HEK293 (cell line): ENCODE measurements around the gene BCKDHA.

Experiments used
- CTCF ChIA-PET: fragments of 350-600 bp; formaldehyde crosslinking; extraction: SDS; loops from one replicate; lab custom pipeline; 2021; ENCODE audit warnings: antibody characterized with exemption; lab: Yijun Ruan, JAX
- POLR2A ChIA-PET: fragments of 300-600 bp; formaldehyde crosslinking; extraction: SDS; loops from one replicate; lab custom pipeline; 2020; ENCODE audit warnings: antibody characterized with exemption, inconsistent platforms; lab: Yijun Ruan, JAX
- H3K27ac ChIP-seq: fragments of 200-500 bp; sonication (Bioruptor generic); 2 replicates; pipeline ENCODE4 v1.5.1; 2014; ENCODE audit warnings: low read depth, low read length, control low read depth, inconsistent platforms; ENCODE audit errors: extremely low read depth
- H3K36me3 ChIP-seq, 2 experiments: fragments of 200-500 bp in 1 of 2; sonication (Bioruptor generic) in 1 of 2; 1 replicate in 1 of 2; 2 replicates in 1 of 2; pipeline ENCODE4 v1.5.1; 2014 to 2017; ENCODE audit warnings: inconsistent platforms in 2 of 2, low read length in 2 of 2; ENCODE audit not compliant: control insufficient read depth in 2 of 2, insufficient read depth in 1 of 2
- H3K4me1 ChIP-seq: fragments of 200-500 bp; sonication (Bioruptor generic); 2 replicates; pipeline ENCODE4 v1.5.1; 2014; ENCODE audit warnings: mild to moderate bottlenecking, low read length, inconsistent platforms; ENCODE audit not compliant: control insufficient read depth, insufficient read depth
- H3K4me3 ChIP-seq: 2 replicates; pipeline ENCODE4 v1.5.1; 2011; ENCODE audit warnings: low read depth, mild to moderate bottlenecking, control low read depth, low read length, moderate library complexity
- H3K9me3 ChIP-seq: fragments of 200-500 bp; sonication (Bioruptor generic); 2 replicates; pipeline ENCODE4 v1.5.1; 2014; ENCODE audit warnings: low read depth, low read length, inconsistent platforms; ENCODE audit not compliant: control insufficient read depth, insufficient read depth
- EGR2 ChIP-seq: fragments of 450-650 bp; formaldehyde crosslinking; IDR thresholded peaks from 2 replicates; pipeline ENCODE4 v1.5.1; 2016; ENCODE audit warnings: low read depth, missing biosample characterization, missing genetic modification characterization
- GFI1B ChIP-seq: fragments of 450-650 bp; formaldehyde crosslinking; IDR thresholded peaks from 2 replicates; pipeline ENCODE4 v1.5.1; 2016; ENCODE audit warnings: missing biosample characterization, missing genetic modification characterization
- GLIS2 ChIP-seq: fragments of 450-650 bp; formaldehyde crosslinking; IDR thresholded peaks from 2 replicates; pipeline ENCODE4 v1.5.1; 2016; ENCODE audit warnings: missing biosample characterization, missing genetic modification characterization
- IKZF3 ChIP-seq: fragments of 450-650 bp; IDR thresholded peaks from 2 replicates; pipeline ENCODE4 v1.5.0; 2018; ENCODE audit warnings: missing biosample characterization, mild to moderate bottlenecking, missing genetic modification characterization, moderate library complexity
- KLF10 ChIP-seq: fragments of 450-650 bp; IDR thresholded peaks from 2 replicates; pipeline ENCODE4 v1.5.1; 2018; ENCODE audit warnings: missing biosample characterization, mild to moderate bottlenecking, missing genetic modification characterization
- KLF16 ChIP-seq: fragments of 450-650 bp; formaldehyde crosslinking; IDR thresholded peaks from 2 replicates; pipeline ENCODE4 v1.5.1; 2017; ENCODE audit warnings: missing biosample characterization, missing genetic modification characterization
- KLF7 ChIP-seq: fragments of 450-650 bp; formaldehyde crosslinking; IDR thresholded peaks from 2 replicates; pipeline ENCODE4 v1.5.1; 2016; ENCODE audit warnings: missing biosample characterization, missing genetic modification characterization, borderline replicate concordance
- KLF8 ChIP-seq: fragments of 450-650 bp; formaldehyde crosslinking; IDR thresholded peaks from 2 replicates; pipeline ENCODE4 v1.5.1; 2016; ENCODE audit warnings: missing biosample characterization, missing genetic modification characterization
- KLF9 ChIP-seq: fragments of 450-650 bp; formaldehyde crosslinking; IDR thresholded peaks from 2 replicates; pipeline ENCODE4 v1.5.1; 2016; ENCODE audit warnings: missing biosample characterization, missing genetic modification characterization, low read depth
- MZF1 ChIP-seq: fragments of 450-650 bp; formaldehyde crosslinking; IDR thresholded peaks from 2 replicates; pipeline ENCODE4 v1.5.1; 2017; ENCODE audit warnings: missing biosample characterization, missing genetic modification characterization, borderline replicate concordance
- SCRT1 ChIP-seq: fragments of 450-650 bp; formaldehyde crosslinking; IDR thresholded peaks from 2 replicates; pipeline ENCODE4 v1.5.1; 2016; ENCODE audit warnings: missing biosample characterization, missing genetic modification characterization, borderline replicate concordance
- SP7 ChIP-seq: fragments of 450-650 bp; formaldehyde crosslinking; IDR thresholded peaks from 2 replicates; pipeline ENCODE4 v1.5.1; 2016; ENCODE audit warnings: missing biosample characterization, missing genetic modification characterization
- ZBTB48 ChIP-seq: fragments of 450-650 bp; formaldehyde crosslinking; IDR thresholded peaks from 2 replicates; pipeline ENCODE4 v1.5.1; 2016; ENCODE audit warnings: missing biosample characterization, missing genetic modification characterization
- ZBTB7A ChIP-seq: fragments of 450-650 bp; formaldehyde crosslinking; IDR thresholded peaks from 2 replicates; pipeline ENCODE4 v1.5.1; 2016; ENCODE audit warnings: low read depth, missing biosample characterization, missing genetic modification characterization
- ZFP41 ChIP-seq: fragments of 450-650 bp; formaldehyde crosslinking; IDR thresholded peaks from 2 replicates; pipeline ENCODE4 v1.5.1; 2016; ENCODE audit warnings: missing biosample characterization, missing genetic modification characterization, borderline replicate concordance
- ZNF112 ChIP-seq: fragments of 450-650 bp; formaldehyde crosslinking; IDR thresholded peaks from 2 replicates; pipeline ENCODE4 v1.5.0; 2017; ENCODE audit warnings: missing biosample characterization, missing genetic modification characterization
- ZNF394 ChIP-seq: fragments of 450-650 bp; formaldehyde crosslinking; IDR thresholded peaks from 2 replicates; pipeline ENCODE4 v1.5.1; 2016; ENCODE audit warnings: missing biosample characterization, missing genetic modification characterization, mild to moderate bottlenecking, moderate library complexity, borderline replicate concordance
- ZNF404 ChIP-seq: fragments of 450-650 bp; formaldehyde crosslinking; IDR thresholded peaks from 2 replicates; pipeline ENCODE4 v1.5.1; 2017; ENCODE audit warnings: missing biosample characterization, missing genetic modification characterization
- ZNF416 ChIP-seq: fragments of 450-650 bp; formaldehyde crosslinking; IDR thresholded peaks from 2 replicates; pipeline ENCODE4 v1.5.1; 2016; ENCODE audit warnings: missing biosample characterization, missing genetic modification characterization
- ZNF561 ChIP-seq: fragments of 450-650 bp; IDR thresholded peaks from 2 replicates; pipeline ENCODE4 v1.5.1; 2018; ENCODE audit warnings: missing biosample characterization, missing genetic modification characterization, borderline replicate concordance
- ZNF623 ChIP-seq: fragments of 450-650 bp; formaldehyde crosslinking; IDR thresholded peaks from 2 replicates; pipeline ENCODE4 v1.5.1; 2016; ENCODE audit warnings: missing biosample characterization, missing genetic modification characterization
- ZNF747 ChIP-seq: fragments of 450-650 bp; formaldehyde crosslinking; IDR thresholded peaks from 2 replicates; pipeline ENCODE4 v1.5.1; 2016; ENCODE audit warnings: missing biosample characterization, missing genetic modification characterization
- ZNF792 ChIP-seq: fragments of 450-650 bp; formaldehyde crosslinking; IDR thresholded peaks from 2 replicates; pipeline ENCODE4 v1.5.1; 2016; ENCODE audit warnings: missing biosample characterization, missing genetic modification characterization
- ZNF830 ChIP-seq: fragments of 450-650 bp; IDR thresholded peaks from 2 replicates; pipeline ENCODE4 v1.5.0; 2018; ENCODE audit warnings: missing biosample characterization, missing genetic modification characterization, low read depth, mild to moderate bottlenecking, moderate library complexity
- ZXDB ChIP-seq: fragments of 450-650 bp; formaldehyde crosslinking; IDR thresholded peaks from 2 replicates; pipeline ENCODE4 v1.5.1; 2016; ENCODE audit warnings: missing biosample characterization, missing genetic modification characterization
- TF ChIP-seq, protein P1 (sequence below): fragments of 450-650 bp; formaldehyde crosslinking; IDR thresholded peaks from 2 replicates; pipeline ENCODE4 v1.5.1; 2016; ENCODE audit warnings: missing biosample characterization, missing genetic modification characterization
- TF ChIP-seq, protein P2 (sequence below): fragments of 450-650 bp; formaldehyde crosslinking; IDR thresholded peaks from 2 replicates; pipeline ENCODE4 v1.5.1; 2016; ENCODE audit warnings: missing biosample characterization, missing genetic modification characterization
- TF ChIP-seq, protein P3 (sequence below): fragments of 450-650 bp; IDR thresholded peaks from 2 replicates; pipeline ENCODE4 v1.5.1; 2018; ENCODE audit warnings: missing biosample characterization, missing genetic modification characterization
- TF ChIP-seq, protein P4 (sequence below): fragments of 450-650 bp; formaldehyde crosslinking; IDR thresholded peaks from 2 replicates; pipeline ENCODE4 v1.5.1; 2016; ENCODE audit warnings: missing biosample characterization, missing genetic modification characterization

The BCKDHA gene

DNA sequence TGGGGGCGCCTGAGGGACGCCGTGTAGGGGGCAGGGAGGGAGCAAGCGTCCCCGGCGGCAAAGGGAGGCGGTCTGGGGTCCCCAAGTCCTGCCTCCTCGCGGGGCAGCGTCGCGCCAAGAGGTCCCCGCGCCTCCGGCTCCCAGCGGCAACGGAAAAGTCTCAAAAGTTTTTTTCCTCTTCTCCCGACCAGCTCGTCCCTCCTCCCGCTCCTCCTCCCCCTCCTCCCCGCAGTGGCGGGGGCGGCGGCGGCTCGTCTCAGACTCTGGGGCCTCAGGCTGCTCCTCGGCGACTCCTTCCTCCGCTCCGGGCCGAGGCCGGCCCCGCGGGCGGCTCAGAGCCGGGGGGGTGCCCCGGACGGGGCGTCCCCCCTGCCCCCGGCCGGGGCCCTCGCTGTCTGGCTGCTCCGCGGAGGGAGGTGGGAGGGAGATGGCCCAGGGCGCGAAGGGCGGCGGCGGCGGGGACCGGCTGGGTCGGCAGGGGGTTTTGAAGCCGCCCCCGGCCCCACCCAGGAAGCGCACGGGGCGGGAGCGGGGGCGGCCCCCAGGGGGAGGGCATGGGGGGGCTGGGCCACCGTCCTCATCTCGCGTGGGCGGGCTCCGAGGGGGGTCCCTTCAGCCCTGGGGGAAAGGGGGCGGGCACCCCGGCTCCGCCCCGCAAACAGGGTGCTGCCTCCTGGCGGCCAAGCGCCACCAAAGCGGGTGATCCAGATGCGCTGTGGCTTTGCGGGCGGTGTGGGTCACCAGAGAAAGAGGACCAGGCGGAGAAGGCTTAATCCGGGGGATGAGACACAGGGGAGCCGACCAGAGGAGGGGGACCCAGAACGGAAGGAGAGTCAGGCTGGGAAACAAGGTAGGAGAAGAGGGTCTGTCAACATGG is 43.9 kb upstream of the BCKDHA start, which contains the start of gene TGFB1:
Gene TGFB1, minus strand, starts transcription at position 457 of the 877 bp plus-strand sequence. CDS start 878 bp downstream, outside the sequence.
- H3K4me1 ChIP-seq, result peaks cover 5% of the 10 kb centered on the region; the same call in 1 of the 2 replicates
- peaks cover 0 to 6% of the 10 kb centered on the region in 2 experiments; a peak in 1 of 3 replicates for H3K36me3 ChIP-seq
- ChIA-PET POLR2A (interaction anchor here (0.5 to 3.1 kb wide), 10 partner anchors 10 to 85 kb away, joined by 3 to 73 read pairs (median 4); partner anchors contain the start of gene B9D2), CTCF (interaction anchor here (0.6 to 5.3 kb wide), 11 partner anchors 10 to 1032 kb away, joined by 3 to 64 read pairs (median 5); partner anchors contain the start of genes B9D2 and DMAC2)
- H3K27ac ChIP-seq, result peak within 1 kb of the TSS; percentile 77; the same call in 1 of the 2 replicates
- H3K4me3 ChIP-seq, result peak within 1 kb of the TSS; percentile 43
- no peaks in the 10 kb centered on the region for H3K9me3 ChIP-seq
- no peak for TF ChIP-seq GFI1B (tag by site-specific recombination)
- peak; percentile 37; the same call in 1 of the 2 replicates for TF ChIP-seq ZXDB (tag by site-specific recombination)
- TF ChIP-seq ZNF394 (tag by site-specific recombination), result 0 out of 2 replicates have a peak, but pooled peaks have one; percentile 6
- TF ChIP-seq KLF7 (tag by site-specific recombination), result peak; percentile 67; the same call in 1 of the 2 replicates
- TF ChIP-seq ZNF112 (tag by site-specific recombination), result no peak
- TF ChIP-seq, protein P1, sequence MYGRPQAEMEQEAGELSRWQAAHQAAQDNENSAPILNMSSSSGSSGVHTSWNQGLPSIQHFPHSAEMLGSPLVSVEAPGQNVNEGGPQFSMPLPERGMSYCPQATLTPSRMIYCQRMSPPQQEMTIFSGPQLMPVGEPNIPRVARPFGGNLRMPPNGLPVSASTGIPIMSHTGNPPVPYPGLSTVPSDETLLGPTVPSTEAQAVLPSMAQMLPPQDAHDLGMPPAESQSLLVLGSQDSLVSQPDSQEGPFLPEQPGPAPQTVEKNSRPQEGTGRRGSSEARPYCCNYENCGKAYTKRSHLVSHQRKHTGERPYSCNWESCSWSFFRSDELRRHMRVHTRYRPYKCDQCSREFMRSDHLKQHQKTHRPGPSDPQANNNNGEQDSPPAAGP (tag by site-specific recombination), result no peak
- no peak for TF ChIP-seq ZNF416
- TF ChIP-seq, protein P2, sequence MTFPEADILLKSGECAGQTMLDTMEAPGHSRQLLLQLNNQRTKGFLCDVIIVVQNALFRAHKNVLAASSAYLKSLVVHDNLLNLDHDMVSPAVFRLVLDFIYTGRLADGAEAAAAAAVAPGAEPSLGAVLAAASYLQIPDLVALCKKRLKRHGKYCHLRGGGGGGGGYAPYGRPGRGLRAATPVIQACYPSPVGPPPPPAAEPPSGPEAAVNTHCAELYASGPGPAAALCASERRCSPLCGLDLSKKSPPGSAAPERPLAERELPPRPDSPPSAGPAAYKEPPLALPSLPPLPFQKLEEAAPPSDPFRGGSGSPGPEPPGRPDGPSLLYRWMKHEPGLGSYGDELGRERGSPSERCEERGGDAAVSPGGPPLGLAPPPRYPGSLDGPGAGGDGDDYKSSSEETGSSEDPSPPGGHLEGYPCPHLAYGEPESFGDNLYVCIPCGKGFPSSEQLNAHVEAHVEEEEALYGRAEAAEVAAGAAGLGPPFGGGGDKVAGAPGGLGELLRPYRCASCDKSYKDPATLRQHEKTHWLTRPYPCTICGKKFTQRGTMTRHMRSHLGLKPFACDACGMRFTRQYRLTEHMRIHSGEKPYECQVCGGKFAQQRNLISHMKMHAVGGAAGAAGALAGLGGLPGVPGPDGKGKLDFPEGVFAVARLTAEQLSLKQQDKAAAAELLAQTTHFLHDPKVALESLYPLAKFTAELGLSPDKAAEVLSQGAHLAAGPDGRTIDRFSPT (tag by site-specific recombination), result 0 out of 2 replicates have a peak, but pooled peaks have one; percentile 59
- TF ChIP-seq ZBTB7A (tag by site-specific recombination), result 0 out of 2 replicates have a peak, but pooled peaks have one; percentile 42
- TF ChIP-seq ZNF623 (tag by site-specific recombination), result no peak; the same call in 1 of the 2 replicates
- peak; percentile 78 for TF ChIP-seq SP7
- TF ChIP-seq ZNF792 (tag by site-specific recombination), result no peak
- TF ChIP-seq KLF9 (tag by site-specific recombination), result peak; percentile 92
- no peak for TF ChIP-seq ZNF747
- TF ChIP-seq ZFP41 (tag by site-specific recombination), result no peak
- no peak; the same call in none of the 2 replicates for TF ChIP-seq ZBTB48 (tag by site-specific recombination)
- TF ChIP-seq, protein P3, sequence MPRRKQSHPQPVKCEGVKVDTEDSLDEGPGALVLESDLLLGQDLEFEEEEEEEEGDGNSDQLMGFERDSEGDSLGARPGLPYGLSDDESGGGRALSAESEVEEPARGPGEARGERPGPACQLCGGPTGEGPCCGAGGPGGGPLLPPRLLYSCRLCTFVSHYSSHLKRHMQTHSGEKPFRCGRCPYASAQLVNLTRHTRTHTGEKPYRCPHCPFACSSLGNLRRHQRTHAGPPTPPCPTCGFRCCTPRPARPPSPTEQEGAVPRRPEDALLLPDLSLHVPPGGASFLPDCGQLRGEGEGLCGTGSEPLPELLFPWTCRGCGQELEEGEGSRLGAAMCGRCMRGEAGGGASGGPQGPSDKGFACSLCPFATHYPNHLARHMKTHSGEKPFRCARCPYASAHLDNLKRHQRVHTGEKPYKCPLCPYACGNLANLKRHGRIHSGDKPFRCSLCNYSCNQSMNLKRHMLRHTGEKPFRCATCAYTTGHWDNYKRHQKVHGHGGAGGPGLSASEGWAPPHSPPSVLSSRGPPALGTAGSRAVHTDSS (tag by site-specific recombination), result no peak
- peak; percentile 75 for TF ChIP-seq KLF10 (tag by site-specific recombination)
- TF ChIP-seq ZNF830 (tag by site-specific recombination), result no peak
- TF ChIP-seq KLF8, result peak; percentile 51; the same call in 1 of the 2 replicates
- TF ChIP-seq KLF16 (tag by site-specific recombination), result peak; percentile 92
- TF ChIP-seq, protein P4, sequence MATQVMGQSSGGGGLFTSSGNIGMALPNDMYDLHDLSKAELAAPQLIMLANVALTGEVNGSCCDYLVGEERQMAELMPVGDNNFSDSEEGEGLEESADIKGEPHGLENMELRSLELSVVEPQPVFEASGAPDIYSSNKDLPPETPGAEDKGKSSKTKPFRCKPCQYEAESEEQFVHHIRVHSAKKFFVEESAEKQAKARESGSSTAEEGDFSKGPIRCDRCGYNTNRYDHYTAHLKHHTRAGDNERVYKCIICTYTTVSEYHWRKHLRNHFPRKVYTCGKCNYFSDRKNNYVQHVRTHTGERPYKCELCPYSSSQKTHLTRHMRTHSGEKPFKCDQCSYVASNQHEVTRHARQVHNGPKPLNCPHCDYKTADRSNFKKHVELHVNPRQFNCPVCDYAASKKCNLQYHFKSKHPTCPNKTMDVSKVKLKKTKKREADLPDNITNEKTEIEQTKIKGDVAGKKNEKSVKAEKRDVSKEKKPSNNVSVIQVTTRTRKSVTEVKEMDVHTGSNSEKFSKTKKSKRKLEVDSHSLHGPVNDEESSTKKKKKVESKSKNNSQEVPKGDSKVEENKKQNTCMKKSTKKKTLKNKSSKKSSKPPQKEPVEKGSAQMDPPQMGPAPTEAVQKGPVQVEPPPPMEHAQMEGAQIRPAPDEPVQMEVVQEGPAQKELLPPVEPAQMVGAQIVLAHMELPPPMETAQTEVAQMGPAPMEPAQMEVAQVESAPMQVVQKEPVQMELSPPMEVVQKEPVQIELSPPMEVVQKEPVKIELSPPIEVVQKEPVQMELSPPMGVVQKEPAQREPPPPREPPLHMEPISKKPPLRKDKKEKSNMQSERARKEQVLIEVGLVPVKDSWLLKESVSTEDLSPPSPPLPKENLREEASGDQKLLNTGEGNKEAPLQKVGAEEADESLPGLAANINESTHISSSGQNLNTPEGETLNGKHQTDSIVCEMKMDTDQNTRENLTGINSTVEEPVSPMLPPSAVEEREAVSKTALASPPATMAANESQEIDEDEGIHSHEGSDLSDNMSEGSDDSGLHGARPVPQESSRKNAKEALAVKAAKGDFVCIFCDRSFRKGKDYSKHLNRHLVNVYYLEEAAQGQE (tag by site-specific recombination), result no peak
- peak; percentile 88 for TF ChIP-seq GLIS2 (tag by site-specific recombination)
- no peak; the same call in 1 of the 2 replicates for TF ChIP-seq SCRT1 (tag by site-specific recombination)
- peak; percentile 69 for TF ChIP-seq IKZF3 (tag by site-specific recombination)
- TF ChIP-seq ZNF561 (tag by site-specific recombination), result peak; percentile 77; the same call in 1 of the 2 replicates
- peak; percentile 44 for TF ChIP-seq EGR2 (tag by site-specific recombination)
- TF ChIP-seq MZF1 (tag by site-specific recombination), result no peak
- TF ChIP-seq ZNF404 (tag by site-specific recombination), result no peak
